Hematopoietic multipotent progenitor cell treated with erythropoietin and hydrocortisone succinate and interleukin-3 and kit ligand, for 8 days (in vitro differentiated cells): ENCODE data around the gene SMG7.
"Not testable (repeated sequence)": the region's sequence is repeated elsewhere in the genome, so short reads cannot be mapped to it uniquely, and the experiment has no call there.

Experiments used
- DNase-seq: peaks from one replicate; pipeline ENCODE4 v3.0.0-alpha.2; 2015

Gene SMG7, protein sequence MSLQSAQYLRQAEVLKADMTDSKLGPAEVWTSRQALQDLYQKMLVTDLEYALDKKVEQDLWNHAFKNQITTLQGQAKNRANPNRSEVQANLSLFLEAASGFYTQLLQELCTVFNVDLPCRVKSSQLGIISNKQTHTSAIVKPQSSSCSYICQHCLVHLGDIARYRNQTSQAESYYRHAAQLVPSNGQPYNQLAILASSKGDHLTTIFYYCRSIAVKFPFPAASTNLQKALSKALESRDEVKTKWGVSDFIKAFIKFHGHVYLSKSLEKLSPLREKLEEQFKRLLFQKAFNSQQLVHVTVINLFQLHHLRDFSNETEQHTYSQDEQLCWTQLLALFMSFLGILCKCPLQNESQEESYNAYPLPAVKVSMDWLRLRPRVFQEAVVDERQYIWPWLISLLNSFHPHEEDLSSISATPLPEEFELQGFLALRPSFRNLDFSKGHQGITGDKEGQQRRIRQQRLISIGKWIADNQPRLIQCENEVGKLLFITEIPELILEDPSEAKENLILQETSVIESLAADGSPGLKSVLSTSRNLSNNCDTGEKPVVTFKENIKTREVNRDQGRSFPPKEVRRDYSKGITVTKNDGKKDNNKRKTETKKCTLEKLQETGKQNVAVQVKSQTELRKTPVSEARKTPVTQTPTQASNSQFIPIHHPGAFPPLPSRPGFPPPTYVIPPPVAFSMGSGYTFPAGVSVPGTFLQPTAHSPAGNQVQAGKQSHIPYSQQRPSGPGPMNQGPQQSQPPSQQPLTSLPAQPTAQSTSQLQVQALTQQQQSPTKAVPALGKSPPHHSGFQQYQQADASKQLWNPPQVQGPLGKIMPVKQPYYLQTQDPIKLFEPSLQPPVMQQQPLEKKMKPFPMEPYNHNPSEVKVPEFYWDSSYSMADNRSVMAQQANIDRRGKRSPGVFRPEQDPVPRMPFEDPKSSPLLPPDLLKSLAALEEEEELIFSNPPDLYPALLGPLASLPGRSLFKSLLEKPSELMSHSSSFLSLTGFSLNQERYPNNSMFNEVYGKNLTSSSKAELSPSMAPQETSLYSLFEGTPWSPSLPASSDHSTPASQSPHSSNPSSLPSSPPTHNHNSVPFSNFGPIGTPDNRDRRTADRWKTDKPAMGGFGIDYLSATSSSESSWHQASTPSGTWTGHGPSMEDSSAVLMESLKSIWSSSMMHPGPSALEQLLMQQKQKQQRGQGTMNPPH

DNA sequence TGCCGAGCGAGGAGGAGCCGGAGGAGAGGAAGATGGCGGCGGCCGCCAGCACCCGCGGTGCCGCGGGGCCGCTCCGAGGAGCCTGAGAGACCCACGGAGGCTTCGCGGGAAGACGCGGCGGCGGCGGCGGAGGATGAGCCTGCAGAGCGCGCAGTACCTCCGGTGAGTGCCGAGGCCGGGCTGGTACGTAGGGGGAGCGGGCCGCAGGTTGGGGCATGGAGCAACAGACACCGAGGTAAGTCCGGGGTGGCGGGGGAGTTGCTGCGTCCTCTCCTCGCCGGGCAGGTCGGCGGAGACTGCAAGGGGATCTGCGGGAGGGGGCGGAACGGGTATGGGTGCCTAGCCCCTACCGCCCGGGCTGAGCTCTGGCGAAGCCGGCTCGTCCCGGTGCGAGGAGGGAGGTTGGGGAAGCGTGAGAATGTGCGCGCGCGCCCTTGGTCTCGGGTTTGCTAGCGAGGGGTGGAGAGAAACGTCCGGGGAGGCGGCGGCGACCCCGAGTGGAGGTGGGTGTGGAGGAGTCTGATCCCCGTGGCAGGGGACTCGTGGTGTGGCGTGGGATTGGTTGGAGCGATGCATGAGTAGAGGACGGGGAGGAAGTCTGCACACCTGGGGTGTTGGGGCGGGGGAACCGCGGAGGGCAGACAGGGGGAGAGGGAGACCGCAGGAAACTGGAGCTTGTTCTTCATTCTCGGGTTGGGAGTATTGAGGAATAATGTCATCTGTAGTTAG, at the start of gene SMG7:
Gene SMG7 (plus strand): TSS at position 12 of the 729 bp plus-strand sequence. CDS start 122 bp downstream, at position 134.
- no peak for DNase-seq

DNA sequence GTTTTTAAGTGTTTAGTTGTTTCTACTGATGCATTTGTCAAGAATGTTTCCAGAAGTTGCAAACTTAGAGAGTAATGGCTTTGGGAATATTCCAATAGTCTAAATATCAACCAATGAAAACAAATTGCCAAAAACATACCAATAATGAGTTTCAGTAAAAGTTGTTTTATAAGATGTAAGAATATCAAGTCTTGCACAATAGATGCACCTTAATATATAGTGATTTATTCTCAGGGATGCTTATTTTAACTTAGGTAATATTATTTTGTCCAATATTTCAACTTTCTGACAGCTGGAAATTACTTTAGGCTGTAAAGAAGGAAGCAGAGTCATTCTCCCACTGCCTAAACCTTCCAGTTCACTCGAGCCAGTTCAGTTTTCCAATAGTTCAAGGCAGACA, 48.8 kb upstream of the SMG7 start:
- no peak for DNase-seq

DNA sequence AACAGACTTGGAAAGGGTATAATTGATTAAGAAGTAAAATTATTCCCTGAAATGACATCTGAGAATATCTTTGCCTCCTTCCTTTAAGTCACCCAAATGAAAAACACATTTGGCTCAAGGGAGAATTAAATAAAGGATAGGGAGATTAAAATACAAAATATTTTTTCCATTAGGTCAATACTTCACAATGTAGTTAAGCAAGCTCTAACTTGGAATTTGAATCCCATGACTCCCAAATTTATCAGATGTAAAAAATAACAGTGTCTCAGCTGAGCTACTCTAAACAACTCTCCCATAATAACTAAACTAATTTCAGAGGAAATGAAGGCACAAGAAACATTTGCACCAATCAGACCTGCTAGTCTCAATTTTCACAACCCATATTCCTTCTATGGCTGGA, 47.6 kb upstream of the SMG7 start:
- DNase-seq, result no peak

DNA sequence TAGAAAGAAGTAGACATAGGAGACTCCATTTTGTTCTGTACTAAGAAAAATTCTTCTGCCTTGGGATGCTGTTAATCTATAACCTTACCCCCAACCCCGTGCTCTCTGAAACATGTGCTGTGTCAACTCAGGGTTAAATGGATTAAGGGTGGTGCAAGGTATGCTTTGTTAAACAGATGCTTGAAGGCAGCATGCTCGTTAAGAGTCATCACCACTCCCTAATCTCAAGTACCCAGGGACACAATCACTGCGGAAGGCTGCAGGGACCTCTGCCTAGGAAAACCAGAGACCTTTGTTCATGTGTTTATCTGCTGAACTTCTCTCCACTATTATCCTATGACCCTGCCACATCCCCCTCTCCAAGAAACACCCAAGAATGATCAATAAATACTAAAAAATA, 44.7 kb upstream of the SMG7 start:
- DNase-seq, result not testable (repeated sequence)

DNA sequence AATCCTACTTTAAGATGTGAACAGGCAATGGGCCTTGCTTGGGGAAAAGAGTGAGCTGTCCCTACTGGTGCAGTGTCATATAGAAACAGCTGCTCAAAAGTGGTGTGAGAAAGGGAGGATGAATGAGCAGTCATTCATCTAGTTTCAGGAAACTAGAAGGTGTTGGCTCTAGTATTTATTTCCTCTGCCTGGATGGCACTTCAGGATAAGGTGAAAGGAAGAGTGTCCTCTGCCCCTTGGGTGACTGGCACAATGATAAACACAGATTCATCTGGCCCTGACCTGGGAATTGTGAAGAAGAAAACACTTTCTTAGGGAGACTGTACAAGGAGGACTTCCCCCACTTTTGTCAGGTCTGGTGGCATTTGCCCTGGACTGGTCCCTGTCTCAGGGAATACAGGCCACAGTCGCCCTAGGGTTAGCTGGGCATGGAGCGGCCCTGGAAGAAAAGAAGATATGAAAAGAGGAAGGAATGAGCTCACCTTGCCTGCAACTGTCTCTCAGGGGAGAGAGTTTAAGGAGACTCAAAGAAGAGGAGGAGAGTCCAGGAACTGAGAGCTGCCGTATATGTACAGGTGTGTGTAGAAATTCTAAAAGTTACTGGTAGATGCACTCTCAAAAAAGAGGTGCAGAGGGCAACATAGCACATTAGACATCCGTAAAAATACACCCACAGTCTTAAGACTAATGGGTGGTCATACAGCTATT, 40.3 kb upstream of the SMG7 start:
- no peak for DNase-seq

DNA sequence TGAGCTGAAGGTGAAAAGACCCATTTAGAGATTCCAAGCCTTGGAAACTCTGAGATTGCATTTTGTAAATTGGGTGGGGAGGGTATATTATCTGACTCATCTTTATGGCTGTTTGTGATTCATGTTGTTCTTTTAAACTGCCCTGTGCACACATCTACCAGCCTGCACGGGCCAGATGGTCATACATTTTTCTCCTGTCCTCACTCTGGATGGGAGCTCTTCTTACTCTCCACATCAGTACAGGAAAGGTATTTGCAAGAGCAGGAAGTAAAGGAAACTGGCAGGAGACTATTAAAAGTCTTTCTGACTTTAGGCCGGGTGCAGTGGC, 39.8 kb upstream of the SMG7 start:
- no peak for DNase-seq

DNA sequence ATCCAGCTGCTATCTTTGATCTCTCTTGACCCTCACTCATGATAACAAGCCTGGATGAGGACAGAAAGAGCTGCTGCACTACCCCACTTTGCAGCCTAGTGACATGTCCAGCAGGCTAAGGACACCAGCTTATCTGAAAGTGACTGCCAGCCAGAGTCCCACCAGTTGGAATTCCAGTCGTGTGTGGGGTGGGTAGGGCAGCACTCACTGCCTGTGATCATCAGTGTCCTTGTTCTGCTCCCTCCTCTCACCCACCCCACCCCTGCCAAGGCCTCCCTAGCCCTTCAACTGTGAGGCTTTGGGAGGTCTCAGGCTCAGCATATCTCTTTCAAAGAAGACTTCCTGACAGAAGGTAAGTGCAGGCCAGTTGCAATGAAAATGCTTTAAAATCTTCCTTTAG, 38.6 kb upstream of the SMG7 start:
- no peak for DNase-seq

DNA sequence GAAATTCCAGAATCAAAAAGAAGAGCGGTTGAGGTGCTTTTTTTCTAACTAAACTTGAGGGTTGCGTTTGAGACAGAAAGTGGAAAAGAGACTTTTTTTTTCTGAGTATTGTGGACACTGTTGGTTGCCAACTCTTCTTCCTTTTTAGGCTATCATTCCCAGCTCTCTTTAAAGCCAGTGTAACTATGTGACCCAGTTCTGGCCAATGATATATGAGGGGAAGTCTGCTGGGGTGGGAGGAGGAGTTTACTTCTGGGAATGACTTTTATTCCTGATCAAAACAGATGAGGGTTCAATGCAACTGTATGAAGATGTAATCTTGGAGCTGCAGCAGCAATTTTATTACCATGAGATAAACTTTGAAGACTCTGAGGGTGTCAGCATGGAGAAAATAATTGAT, 36.8 kb upstream of the SMG7 start:
- DNase-seq, result no peak

DNA sequence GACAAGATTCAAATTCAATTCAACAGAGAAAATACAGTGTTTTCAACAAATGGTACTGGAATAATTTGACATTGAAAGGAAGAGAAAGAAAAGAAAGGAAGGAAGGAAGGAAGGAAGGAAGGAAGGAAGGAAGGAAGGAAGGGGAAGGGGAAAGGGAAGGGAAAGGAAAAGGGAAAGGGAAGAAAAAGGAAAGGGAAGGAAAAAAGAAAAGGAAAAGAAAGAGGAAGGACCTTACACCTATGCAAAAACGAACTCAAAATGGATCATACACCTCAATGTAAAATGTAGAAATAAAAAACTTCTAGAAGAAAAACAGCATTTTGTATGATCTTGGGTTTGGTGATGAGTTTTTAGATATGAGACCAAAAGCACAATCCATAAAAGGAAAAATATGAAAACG, 34.2 kb upstream of the SMG7 start:
- no peak for DNase-seq

DNA sequence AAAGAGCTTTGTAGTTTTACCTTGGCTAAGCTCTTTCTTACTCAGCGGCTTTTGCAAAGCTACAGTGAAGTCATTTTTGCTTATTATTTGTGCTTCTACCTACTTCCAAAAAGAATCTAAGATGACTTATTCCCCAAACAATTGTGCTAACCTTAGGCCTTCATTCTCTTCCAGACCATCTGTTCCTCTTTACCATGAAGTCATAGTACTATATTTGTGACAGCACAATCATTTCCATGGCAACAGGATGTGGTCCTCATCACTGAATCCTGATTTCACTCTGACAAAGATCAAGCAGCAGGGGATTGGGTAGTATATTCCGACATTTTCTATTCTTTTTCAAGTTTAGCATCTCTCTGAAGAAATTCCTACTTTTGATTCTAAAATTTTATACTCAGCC, 29.3 kb upstream of the SMG7 start:
- DNase-seq, result no peak

DNA sequence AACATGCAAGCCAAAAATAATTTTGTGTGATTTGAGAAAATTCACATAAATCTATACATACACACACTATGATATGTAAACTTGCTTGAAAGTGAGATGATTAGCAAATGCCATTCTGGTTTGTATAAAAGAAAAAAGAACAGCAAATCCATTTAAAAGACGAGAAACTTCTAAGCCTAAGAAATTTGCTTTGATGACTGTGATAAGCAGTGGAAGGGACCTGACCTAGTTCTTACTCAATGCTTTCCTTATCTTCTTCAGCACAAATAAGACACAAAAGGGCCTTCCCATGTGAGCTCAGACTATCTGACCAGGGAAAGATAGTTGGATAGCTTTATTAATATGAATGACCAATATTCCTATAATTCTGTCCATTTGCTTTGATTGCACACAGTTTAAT, 28.8 kb upstream of the SMG7 start:
- DNase-seq, result no peak

DNA sequence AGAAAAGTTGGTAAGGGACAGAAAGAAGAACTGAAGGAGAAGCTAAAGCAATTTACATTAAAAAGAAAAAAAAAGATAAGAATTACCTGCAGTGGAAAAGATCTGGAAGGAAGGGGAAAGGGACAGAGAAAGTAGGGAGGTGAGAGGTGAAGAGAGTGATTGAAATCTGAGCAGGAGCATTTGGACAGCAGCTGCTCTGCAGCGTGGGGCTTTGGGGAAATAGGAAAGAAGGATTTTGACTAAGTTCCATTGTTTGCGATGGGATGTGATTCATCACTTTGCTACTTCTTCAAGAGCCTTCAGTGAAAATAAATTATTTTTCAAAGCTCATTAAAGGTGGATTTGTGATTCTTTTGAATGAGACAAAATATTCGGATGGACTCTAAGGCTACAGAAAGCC, 28.1 kb upstream of the SMG7 start:
- DNase-seq, result no peak

DNA sequence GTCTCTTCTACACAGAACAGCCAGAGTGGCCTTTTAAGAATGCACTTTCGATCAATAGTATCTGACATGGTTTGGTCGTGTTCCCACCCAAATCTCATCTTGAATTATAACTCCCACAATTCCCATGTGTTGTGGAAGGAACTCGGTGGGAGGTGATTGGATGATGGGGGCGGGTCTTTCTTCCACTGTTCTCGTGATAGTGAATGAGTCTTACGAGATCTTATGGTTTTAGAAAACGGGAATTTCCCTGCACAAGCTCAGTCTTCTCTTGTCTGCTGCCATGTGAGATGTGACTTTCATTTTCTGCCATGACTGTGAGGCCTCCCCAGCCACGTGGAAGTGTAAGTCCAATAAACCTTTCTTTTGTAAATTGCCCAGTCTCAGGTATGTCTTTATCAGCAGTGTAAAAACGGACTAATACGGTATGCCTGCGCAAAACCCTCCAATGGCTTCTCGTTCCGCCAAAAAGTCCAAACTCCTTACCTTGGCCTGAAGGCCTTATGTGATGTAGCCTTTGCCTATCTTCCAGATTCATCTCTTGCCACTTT, 23.0 kb upstream of the SMG7 start:
- DNase-seq, result no peak

DNA sequence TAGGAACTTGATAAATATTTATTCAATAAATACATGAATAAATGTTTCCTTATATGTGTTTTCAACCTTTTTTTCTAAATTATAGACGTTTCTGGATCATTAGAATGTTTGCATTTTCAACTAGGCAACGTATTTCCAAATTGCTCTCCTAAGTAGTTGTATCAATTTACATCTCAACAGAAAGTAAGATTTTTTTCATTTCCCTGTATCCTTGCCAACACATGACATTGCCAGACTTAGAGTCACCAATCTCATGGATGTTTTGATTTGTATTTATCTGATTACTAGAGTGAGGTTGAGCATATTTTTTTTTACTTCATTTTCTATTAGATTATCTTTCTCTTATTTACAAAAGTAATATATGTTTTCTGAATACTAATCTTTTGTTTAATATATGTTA, 22.2 kb upstream of the SMG7 start:
- no peak for DNase-seq

DNA sequence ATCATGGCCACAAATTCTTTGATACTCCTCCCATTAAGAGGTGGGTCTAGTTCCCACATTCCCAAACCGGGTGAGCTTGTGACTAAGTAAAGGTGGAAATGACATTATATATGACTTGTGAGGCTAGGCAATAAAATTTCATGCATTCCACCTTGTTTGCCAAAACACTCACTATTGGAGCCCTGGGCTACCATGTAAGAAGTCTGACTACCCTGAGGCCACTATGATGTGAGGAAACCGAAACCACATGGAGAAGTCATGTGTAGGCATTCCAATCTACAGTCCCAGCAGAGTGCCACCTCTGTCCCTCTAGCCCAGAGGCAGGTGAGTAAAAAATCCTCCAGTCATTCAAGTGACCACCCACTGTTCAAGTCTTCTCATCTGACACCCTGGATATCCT, 17.9 kb upstream of the SMG7 start:
- DNase-seq, result no peak

DNA sequence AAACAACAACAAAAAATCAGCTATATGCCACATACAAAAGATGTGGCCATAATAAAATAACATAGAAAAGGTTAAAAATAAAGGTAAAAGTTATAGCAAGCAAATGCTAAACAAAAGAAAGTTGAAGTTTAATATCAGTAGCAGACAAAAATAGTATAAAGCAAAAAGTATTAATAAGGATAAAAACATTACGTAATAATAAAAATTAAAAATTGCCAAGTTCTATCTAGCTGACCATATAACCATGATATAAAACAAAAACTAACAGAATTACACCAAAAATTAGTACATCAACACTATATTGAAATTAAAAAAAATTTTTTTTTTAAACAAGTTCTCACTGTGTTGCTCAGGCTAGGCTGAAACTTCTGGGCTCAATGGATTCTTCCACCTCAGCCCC, 15.5 kb upstream of the SMG7 start:
- DNase-seq, result no peak

DNA sequence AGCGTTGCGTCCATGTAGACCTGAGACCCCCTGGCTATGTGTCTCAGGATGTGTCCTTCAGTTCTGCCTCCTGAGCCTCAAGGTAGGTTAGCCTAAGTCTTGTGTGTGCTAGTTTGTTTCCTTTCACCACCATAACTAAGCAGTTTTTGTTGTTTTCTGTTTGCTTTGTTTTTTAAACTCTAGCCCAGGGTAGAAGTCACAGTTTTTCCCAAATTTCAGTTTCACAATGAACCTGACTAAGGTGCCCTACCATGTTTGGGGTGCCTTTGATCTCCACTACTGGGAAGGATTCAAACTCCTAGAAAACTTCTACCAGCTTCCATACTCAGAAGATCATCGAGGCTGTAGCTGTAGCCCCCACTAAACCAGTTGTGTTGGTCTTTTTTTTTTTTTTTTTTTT, 14.8 kb upstream of the SMG7 start:
- DNase-seq, result no peak

DNA sequence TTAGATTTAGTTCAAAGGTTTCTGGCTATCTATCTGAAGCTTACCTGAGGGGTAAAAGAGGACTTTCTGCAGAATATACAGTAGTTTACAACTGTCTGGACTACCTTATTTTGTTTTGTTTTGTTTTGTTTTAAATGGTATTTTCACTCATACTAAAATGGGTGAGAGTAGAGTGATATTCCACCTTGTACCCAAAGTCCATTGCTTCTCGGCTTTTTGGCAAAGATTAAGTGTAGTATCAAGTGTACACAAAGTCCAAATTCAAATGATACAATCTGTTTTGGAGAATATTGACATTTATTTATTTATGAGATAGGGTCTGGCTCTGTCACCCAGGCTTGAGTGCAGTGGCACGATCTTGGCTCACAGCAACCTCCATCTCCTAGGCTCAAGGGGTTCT, 11.7 kb upstream of the SMG7 start:
- DNase-seq, result no peak

DNA sequence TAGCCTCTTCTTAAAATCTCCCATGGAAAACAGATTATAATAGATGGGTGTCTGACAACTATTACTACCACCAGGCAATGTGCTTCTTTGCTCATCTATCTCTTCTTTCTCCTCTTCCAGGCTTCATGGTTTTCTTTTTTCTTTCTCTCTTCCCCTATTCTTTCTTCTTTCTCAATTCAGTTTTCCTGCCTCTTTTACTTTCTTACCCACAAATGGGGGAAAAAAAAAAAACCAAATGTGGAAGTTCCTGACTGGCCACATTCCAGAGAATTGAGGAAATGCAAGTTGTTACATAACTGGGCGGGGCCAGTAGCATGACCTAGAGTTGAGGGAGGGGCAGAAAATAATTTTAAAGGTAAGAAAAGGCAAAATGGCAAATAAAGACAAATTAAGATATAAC, 10.9 kb upstream of the SMG7 start:
- no peak for DNase-seq

DNA sequence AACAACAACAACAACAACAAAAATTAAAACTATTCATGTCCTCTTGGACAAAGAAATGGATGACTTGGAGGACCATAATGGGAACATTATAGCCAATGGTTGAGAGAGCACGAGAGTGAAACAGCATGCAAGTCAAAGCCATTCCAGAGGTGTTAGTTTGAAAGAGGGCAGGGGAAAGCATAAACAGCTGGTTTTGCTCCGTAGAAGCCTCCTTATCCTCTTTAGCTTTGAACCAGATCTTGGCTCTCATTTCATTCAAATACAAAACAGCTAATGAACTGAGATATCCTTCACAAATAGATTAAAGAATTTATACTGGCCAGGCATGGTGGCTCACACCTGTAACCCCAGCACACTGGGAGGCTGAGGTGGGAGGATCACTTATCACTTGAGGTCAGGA, 8.7 kb upstream of the SMG7 start:
- DNase-seq, result no peak

DNA sequence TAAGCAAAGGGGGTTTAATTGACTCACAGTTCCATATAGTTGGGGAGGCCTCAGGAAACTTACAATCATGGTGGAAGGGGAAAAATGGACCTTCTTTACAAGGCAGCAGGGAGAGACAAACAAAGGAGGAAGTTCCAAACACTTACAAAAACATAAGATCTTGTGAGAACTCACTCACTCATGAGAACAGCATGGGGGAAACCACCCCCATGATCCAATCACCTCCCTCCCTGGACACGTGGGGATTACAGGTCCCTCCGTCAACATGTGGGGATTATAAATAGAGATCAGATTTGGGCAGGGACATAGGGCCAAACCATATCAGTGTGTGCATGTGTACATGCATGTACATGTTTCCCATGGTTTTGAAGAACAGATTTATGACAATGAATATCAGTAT, 5.5 kb upstream of the SMG7 start:
- DNase-seq, result no peak

DNA sequence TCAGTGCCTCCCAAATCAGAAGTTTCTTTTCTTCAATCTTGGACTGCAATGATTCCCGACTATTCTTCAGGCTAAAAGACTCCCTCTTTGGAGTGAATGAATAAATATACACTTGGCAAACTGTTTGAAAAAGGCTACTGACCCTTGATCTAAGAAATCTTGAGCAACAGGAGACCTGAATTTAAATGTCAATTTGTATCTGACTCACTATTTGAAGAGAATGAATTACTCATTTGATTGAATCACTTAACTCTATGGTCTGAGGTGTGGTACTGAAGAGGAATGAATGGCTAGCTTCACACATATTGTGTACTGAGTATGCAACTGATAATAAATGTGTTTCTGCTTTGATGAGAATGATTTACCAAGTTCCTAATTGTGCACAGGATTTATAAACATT, 4.6 kb upstream of the SMG7 start:
- DNase-seq, result no peak
